ENCODE data around the gene OR5H6. TPM values are rescaled to one million over a fixed set of nuclear protein-coding genes. Genes with fewer than 3 reads are reported as not detected.
A peak's percentile ranks its signal among the peaks of the same experiment; 100 is the strongest.

OR5H6 gene
- total and polyA plus RNA-seq, 2 of the 13 experiments (the other 11 are each of a cell fraction or from before 2014, with no cell fraction given): not detected

DNA sequence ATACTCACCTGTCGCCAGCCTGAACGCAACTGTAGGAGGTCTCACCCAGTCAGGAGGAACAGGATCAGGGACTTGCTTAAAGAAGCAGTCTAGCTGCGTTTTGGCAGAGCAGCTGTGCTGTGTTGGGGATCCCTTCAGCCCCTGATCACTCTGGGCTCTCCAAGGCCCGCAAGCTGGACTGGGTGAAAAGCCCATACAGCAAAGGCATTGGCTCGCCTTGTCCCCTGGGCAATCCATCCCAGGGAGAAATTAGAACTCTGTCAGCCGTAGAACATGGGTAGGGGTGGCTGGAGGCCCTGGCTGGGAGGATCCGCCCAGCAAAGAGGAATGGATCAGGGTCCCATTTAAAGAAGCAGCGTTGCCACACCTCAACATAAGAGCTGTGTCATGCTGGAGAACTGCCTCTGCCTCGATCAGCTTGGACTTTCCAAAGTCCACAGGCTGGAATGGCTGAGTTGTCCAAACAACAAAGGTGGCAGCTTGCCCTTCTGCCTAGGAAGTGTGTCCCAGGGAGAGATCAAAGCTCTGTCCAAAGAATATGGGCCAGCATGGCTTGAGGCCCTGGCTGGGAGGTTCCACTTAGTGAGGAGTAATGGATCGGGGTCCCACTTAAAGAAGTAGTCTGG is 27.4 kb downstream of the OR5H6 start (continued):
- TF ChIP-seq, protein P1, sequence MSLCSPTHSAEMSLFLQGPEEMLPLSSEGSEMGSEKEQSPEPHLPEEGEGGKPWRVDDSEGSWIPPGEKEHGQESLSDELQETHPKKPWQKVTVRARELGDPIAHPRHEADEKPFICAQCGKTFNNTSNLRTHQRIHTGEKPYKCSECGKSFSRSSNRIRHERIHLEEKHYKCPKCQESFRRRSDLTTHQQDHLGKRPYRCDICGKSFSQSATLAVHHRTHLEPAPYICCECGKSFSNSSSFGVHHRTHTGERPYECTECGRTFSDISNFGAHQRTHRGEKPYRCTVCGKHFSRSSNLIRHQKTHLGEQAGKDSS (CRISPR knock-in tag; IDR thresholded peaks at IDR 0.05; ENCODE audit: borderline replicate concordance, low read depth): no peak
- TF ChIP-seq MTA3 (CRISPR knock-in tag; IDR thresholded peaks at IDR 0.05) (no peak), ZNF383 (CRISPR knock-in tag; IDR thresholded peaks at IDR 0.05; ENCODE audit: borderline replicate concordance) (no peak), EZH2 (conservative IDR thresholded peaks at IDR 0.05; ENCODE audit: low read depth, low read length) (no peak), ZNF44 (CRISPR knock-in tag; IDR thresholded peaks at IDR 0.05) (no peak), ZSCAN25 (CRISPR knock-in tag; IDR thresholded peaks at IDR 0.05) (no peak), ZFYVE20 (CRISPR knock-in tag; IDR thresholded peaks at IDR 0.05; ENCODE audit: borderline replicate concordance, low read depth) (no peak), DZIP1 (CRISPR knock-in tag; IDR thresholded peaks at IDR 0.05) (no peak), ZMYM4 (CRISPR knock-in tag; IDR thresholded peaks at IDR 0.05) (peak; percentile 48; the same call in 1 of the 2 replicates), HCFC1 (IDR thresholded peaks at IDR 0.05; ENCODE audit: low read depth, low read length) (no peak), FOXK2 (IDR thresholded peaks at IDR 0.05) (no peak), ZNF142 (CRISPR knock-in tag; IDR thresholded peaks at IDR 0.05) (no peak), U2AF1 (optimal IDR thresholded peaks at IDR 0.05; ENCODE audit: low read depth, low read length) (no peak), SOX6 (IDR thresholded peaks at IDR 0.05) (no peak), SOX6 (CRISPR knock-in tag; IDR thresholded peaks at IDR 0.05) (peak; percentile 56), NR2F2 (IDR thresholded peaks at IDR 0.05; ENCODE audit: borderline replicate concordance, low read depth) (no peak), ZNF775 (CRISPR knock-in tag; IDR thresholded peaks at IDR 0.05; ENCODE audit: borderline replicate concordance) (no peak)
- TF ChIP-seq, protein P2, sequence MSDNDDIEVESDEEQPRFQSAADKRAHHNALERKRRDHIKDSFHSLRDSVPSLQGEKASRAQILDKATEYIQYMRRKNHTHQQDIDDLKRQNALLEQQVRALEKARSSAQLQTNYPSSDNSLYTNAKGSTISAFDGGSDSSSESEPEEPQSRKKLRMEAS (IDR thresholded peaks at IDR 0.05): no peak
- TF ChIP-seq, protein P3, sequence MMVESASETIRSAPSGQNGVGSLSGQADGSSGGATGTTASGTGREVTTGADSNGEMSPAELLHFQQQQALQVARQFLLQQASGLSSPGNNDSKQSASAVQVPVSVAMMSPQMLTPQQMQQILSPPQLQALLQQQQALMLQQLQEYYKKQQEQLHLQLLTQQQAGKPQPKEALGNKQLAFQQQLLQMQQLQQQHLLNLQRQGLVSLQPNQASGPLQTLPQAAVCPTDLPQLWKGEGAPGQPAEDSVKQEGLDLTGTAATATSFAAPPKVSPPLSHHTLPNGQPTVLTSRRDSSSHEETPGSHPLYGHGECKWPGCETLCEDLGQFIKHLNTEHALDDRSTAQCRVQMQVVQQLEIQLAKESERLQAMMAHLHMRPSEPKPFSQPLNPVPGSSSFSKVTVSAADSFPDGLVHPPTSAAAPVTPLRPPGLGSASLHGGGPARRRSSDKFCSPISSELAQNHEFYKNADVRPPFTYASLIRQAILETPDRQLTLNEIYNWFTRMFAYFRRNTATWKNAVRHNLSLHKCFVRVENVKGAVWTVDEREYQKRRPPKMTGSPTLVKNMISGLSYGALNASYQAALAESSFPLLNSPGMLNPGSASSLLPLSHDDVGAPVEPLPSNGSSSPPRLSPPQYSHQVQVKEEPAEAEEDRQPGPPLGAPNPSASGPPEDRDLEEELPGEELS (CRISPR knock-in tag; IDR thresholded peaks at IDR 0.05): no peak

Measured in HepG2 (cell line).